Measurements from ENCODE around the gene TTC21A.

The TTC21A gene

DNA sequence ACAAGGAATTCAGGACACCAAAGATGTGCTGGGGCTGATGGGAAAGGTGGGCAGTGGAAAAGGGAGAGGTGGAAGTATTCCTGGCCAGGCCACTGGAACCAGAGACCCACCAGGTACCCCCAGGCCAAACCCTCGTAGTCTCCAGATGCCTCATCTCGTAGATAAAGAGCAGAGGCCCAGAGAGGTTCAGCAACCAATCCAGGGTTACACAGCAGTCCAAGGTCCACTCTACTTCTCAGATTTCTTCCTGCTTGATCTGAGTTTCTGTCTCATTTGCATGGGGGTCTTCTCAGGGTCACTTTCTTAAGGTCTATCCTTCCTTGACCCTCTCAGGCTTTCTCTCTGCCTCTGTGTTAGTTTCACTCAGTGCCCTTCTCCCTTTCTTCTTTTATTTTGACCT lies 5.1 kb downstream of the TTC21A start:
- TF ChIP-seq, protein P1, sequence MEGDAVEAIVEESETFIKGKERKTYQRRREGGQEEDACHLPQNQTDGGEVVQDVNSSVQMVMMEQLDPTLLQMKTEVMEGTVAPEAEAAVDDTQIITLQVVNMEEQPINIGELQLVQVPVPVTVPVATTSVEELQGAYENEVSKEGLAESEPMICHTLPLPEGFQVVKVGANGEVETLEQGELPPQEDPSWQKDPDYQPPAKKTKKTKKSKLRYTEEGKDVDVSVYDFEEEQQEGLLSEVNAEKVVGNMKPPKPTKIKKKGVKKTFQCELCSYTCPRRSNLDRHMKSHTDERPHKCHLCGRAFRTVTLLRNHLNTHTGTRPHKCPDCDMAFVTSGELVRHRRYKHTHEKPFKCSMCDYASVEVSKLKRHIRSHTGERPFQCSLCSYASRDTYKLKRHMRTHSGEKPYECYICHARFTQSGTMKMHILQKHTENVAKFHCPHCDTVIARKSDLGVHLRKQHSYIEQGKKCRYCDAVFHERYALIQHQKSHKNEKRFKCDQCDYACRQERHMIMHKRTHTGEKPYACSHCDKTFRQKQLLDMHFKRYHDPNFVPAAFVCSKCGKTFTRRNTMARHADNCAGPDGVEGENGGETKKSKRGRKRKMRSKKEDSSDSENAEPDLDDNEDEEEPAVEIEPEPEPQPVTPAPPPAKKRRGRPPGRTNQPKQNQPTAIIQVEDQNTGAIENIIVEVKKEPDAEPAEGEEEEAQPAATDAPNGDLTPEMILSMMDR (IDR thresholded peaks at IDR 0.05; ENCODE audit: extremely low read depth, insufficient read depth, missing control alignments) = no peak
- in situ Hi-C loops (cut with MboI; ENCODE audit: low pct_unique_long_range_greater_than_20kb, low sequenced_read_pairs, unreplicated experiment) = no loop called here
- no peak for DNase-seq (ENCODE audit: low spot score)

- in situ Hi-C loops (cut with MboI; ENCODE audit: low pct_unique_long_range_greater_than_20kb, low sequenced_read_pairs, unreplicated experiment) = no loop called here
- TF ChIP-seq, protein P1 (IDR thresholded peaks at IDR 0.05; ENCODE audit: extremely low read depth, insufficient read depth, missing control alignments) = no peak
- DNase-seq (ENCODE audit: low spot score) = no peak
Observed at GRCh38 chr3:39113291-39113690, 5.8 kb downstream of the TTC21A start.

- in situ Hi-C loops (cut with MboI; ENCODE audit: low pct_unique_long_range_greater_than_20kb, low sequenced_read_pairs, unreplicated experiment) = no loop called here
- TF ChIP-seq, protein P1 (IDR thresholded peaks at IDR 0.05; ENCODE audit: extremely low read depth, insufficient read depth, missing control alignments) = no peak
- DNase-seq (ENCODE audit: low spot score) = no peak
Observed at GRCh38 chr3:39114456-39114855, 7.0 kb downstream of the TTC21A start.

DNA sequence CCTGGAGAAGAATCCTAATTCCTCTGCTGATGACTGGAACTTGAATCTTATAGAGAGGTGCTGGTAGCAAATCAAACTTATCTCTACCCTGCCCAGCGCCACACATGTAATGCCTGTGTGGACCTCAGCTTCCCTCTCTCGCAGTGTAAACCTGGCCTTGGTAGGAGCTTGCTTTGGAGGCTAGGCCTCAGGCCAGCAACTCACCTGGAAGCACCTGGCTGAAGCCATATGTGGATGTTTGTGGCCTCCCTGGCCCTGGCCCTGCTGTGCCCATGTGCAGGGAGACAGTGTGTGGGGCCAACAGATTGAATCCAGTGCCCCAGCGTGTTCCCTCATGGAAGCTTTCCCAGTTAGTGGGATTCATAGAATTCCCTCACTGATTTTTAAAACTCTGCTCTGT lies 8.4 kb downstream of the TTC21A start:
- no peak for DNase-seq (ENCODE audit: low spot score)
- in situ Hi-C loops (cut with MboI; ENCODE audit: low pct_unique_long_range_greater_than_20kb, low sequenced_read_pairs, unreplicated experiment) = no loop called here
- TF ChIP-seq, protein P1 (IDR thresholded peaks at IDR 0.05; ENCODE audit: extremely low read depth, insufficient read depth, missing control alignments) = no peak

GRCh38 chr3:39118079-39118478 lies 10.6 kb downstream of the TTC21A start:
- in situ Hi-C loops (cut with MboI; ENCODE audit: low pct_unique_long_range_greater_than_20kb, low sequenced_read_pairs, unreplicated experiment) = no loop called here
- no peak for DNase-seq (ENCODE audit: low spot score)
- TF ChIP-seq, protein P1 (IDR thresholded peaks at IDR 0.05; ENCODE audit: extremely low read depth, insufficient read depth, missing control alignments) = no peak

- TF ChIP-seq, protein P1 (IDR thresholded peaks at IDR 0.05; ENCODE audit: extremely low read depth, insufficient read depth, missing control alignments) = no peak
- DNase-seq (ENCODE audit: low spot score) = no peak
- in situ Hi-C loops (cut with MboI; ENCODE audit: low pct_unique_long_range_greater_than_20kb, low sequenced_read_pairs, unreplicated experiment) = no loop called here
Observed at GRCh38 chr3:39118931-39119660, 11.6 kb downstream of the TTC21A start.

All from GM13977 (cell line).